HEK293 (cell line): ENCODE data around the gene ABCC9.

Experiments
- CTCF ChIA-PET: fragments of 350-600 bp; formaldehyde crosslinking; extraction: SDS; loops from one replicate; lab custom pipeline; 2021; ENCODE audit warnings: antibody characterized with exemption; lab: Yijun Ruan, JAX
- POLR2A ChIA-PET: fragments of 300-600 bp; formaldehyde crosslinking; extraction: SDS; loops from one replicate; lab custom pipeline; 2020; ENCODE audit warnings: antibody characterized with exemption, inconsistent platforms; lab: Yijun Ruan, JAX
- H3K27ac ChIP-seq: fragments of 200-500 bp; sonication (Bioruptor generic); 2 replicates; pipeline ENCODE4 v1.5.1; 2014; ENCODE audit warnings: low read depth, low read length, control low read depth, inconsistent platforms; ENCODE audit errors: extremely low read depth
- H3K36me3 ChIP-seq, 2 experiments: fragments of 200-500 bp in 1 of 2; sonication (Bioruptor generic) in 1 of 2; 1 replicate in 1 of 2; 2 replicates in 1 of 2; pipeline ENCODE4 v1.5.1; 2014 to 2017; ENCODE audit warnings: inconsistent platforms in 2 of 2, low read length in 2 of 2; ENCODE audit not compliant: control insufficient read depth in 2 of 2, insufficient read depth in 1 of 2
- H3K4me1 ChIP-seq: fragments of 200-500 bp; sonication (Bioruptor generic); 2 replicates; pipeline ENCODE4 v1.5.1; 2014; ENCODE audit warnings: mild to moderate bottlenecking, low read length, inconsistent platforms; ENCODE audit not compliant: control insufficient read depth, insufficient read depth
- H3K4me3 ChIP-seq: 2 replicates; pipeline ENCODE4 v1.5.1; 2011; ENCODE audit warnings: low read depth, mild to moderate bottlenecking, control low read depth, low read length, moderate library complexity
- H3K9me3 ChIP-seq: fragments of 200-500 bp; sonication (Bioruptor generic); 2 replicates; pipeline ENCODE4 v1.5.1; 2014; ENCODE audit warnings: low read depth, low read length, inconsistent platforms; ENCODE audit not compliant: control insufficient read depth, insufficient read depth
- GLI2 ChIP-seq: fragments of 450-650 bp; formaldehyde crosslinking; IDR thresholded peaks from 2 replicates; pipeline ENCODE4; 2017; ENCODE audit warnings: missing biosample characterization, missing genetic modification characterization, low read depth, borderline replicate concordance
- HOXD13 ChIP-seq: sonication (generic); formaldehyde crosslinking; IDR thresholded peaks from 2 replicates; pipeline ENCODE4 v1.8.0; 2022; ENCODE audit warnings: missing genetic modification reagents, borderline replicate concordance
- KLF10 ChIP-seq: fragments of 450-650 bp; IDR thresholded peaks from 2 replicates; pipeline ENCODE4 v1.5.1; 2018; ENCODE audit warnings: missing biosample characterization, mild to moderate bottlenecking, missing genetic modification characterization
- KLF9 ChIP-seq: fragments of 450-650 bp; formaldehyde crosslinking; IDR thresholded peaks from 2 replicates; pipeline ENCODE4 v1.5.1; 2016; ENCODE audit warnings: missing biosample characterization, missing genetic modification characterization, low read depth
- TCF7L2 ChIP-seq: IDR thresholded peaks from 2 replicates; pipeline ENCODE4 v1.6.1; 2011; ENCODE audit warnings: low read depth, mild to moderate bottlenecking, inconsistent platforms, low read length, moderate library complexity, borderline replicate concordance
- WT1 ChIP-seq: fragments of 450-650 bp; formaldehyde crosslinking; IDR thresholded peaks from 2 replicates; pipeline ENCODE4 v1.5.1; 2016; ENCODE audit warnings: missing biosample characterization, missing genetic modification characterization
- YY1 ChIP-seq: fragments of 450-650 bp; formaldehyde crosslinking; IDR thresholded peaks from 2 replicates; pipeline ENCODE4 v1.5.1; 2018; ENCODE audit warnings: missing biosample characterization, missing genetic modification characterization
- ZBTB17 ChIP-seq: fragments of 450-650 bp; formaldehyde crosslinking; IDR thresholded peaks from 2 replicates; pipeline ENCODE4 v1.5.1; 2016; ENCODE audit warnings: missing biosample characterization, missing genetic modification characterization
- ZNF10 ChIP-seq: fragments of 450-650 bp; formaldehyde crosslinking; IDR thresholded peaks from 2 replicates; pipeline ENCODE4 v1.5.1; 2017; ENCODE audit warnings: missing biosample characterization, missing genetic modification characterization
- ZNF112 ChIP-seq: fragments of 450-650 bp; formaldehyde crosslinking; IDR thresholded peaks from 2 replicates; pipeline ENCODE4 v1.5.0; 2017; ENCODE audit warnings: missing biosample characterization, missing genetic modification characterization
- ZNF132 ChIP-seq: fragments of 450-650 bp; formaldehyde crosslinking; IDR thresholded peaks from 2 replicates; pipeline ENCODE4 v1.5.1; 2017; ENCODE audit warnings: missing biosample characterization, missing genetic modification characterization, borderline replicate concordance
- ZNF138 ChIP-seq: fragments of 450-650 bp; formaldehyde crosslinking; IDR thresholded peaks from 2 replicates; pipeline ENCODE4 v1.5.1; 2016; ENCODE audit warnings: missing biosample characterization, missing genetic modification characterization, borderline replicate concordance
- ZNF169 ChIP-seq: fragments of 450-650 bp; formaldehyde crosslinking; IDR thresholded peaks from 2 replicates; pipeline ENCODE4 v1.5.1; 2016; ENCODE audit warnings: missing biosample characterization, missing genetic modification characterization
- ZNF248 ChIP-seq: fragments of 450-650 bp; formaldehyde crosslinking; IDR thresholded peaks from 2 replicates; pipeline ENCODE4 v1.5.1; 2017; ENCODE audit warnings: missing biosample characterization, missing genetic modification characterization
- ZNF302 ChIP-seq: fragments of 450-650 bp; formaldehyde crosslinking; IDR thresholded peaks from 2 replicates; pipeline ENCODE4 v1.5.1; 2016; ENCODE audit warnings: missing biosample characterization, missing genetic modification characterization, low read depth
- ZNF311 ChIP-seq: fragments of 450-650 bp; formaldehyde crosslinking; IDR thresholded peaks from 2 replicates; pipeline ENCODE4 v1.5.1; 2017; ENCODE audit warnings: missing biosample characterization, missing genetic modification characterization, borderline replicate concordance
- ZNF341 ChIP-seq: fragments of 450-650 bp; formaldehyde crosslinking; IDR thresholded peaks from 2 replicates; pipeline ENCODE4; 2016; ENCODE audit warnings: low read depth, missing biosample characterization, missing genetic modification characterization
- ZNF473 ChIP-seq: fragments of 450-650 bp; formaldehyde crosslinking; IDR thresholded peaks from 2 replicates; pipeline ENCODE4 v1.5.1; 2017; ENCODE audit warnings: missing biosample characterization, missing genetic modification characterization
- ZNF529 ChIP-seq: fragments of 450-650 bp; formaldehyde crosslinking; IDR thresholded peaks from 2 replicates; pipeline ENCODE4 v1.5.1; 2017; ENCODE audit warnings: missing genetic modification characterization, missing biosample characterization; ENCODE audit not compliant: insufficient replicate concordance
- ZNF654 ChIP-seq: fragments of 450-650 bp; formaldehyde crosslinking; IDR thresholded peaks from 2 replicates; pipeline ENCODE4 v1.5.1; 2016; ENCODE audit warnings: low read depth, missing biosample characterization, missing genetic modification characterization
- ZNF76 ChIP-seq: fragments of 450-650 bp; formaldehyde crosslinking; IDR thresholded peaks from 2 replicates; pipeline ENCODE4; 2016; ENCODE audit warnings: low read depth, missing biosample characterization, missing genetic modification characterization, borderline replicate concordance
- ZNF792 ChIP-seq: fragments of 450-650 bp; formaldehyde crosslinking; IDR thresholded peaks from 2 replicates; pipeline ENCODE4 v1.5.1; 2016; ENCODE audit warnings: missing biosample characterization, missing genetic modification characterization
- ZSCAN23 ChIP-seq: fragments of 450-650 bp; formaldehyde crosslinking; IDR thresholded peaks from 2 replicates; pipeline ENCODE4 v1.5.1; 2016; ENCODE audit warnings: missing biosample characterization, missing genetic modification characterization
- TF ChIP-seq, protein P1 (sequence below): fragments of 450-650 bp; formaldehyde crosslinking; IDR thresholded peaks from 2 replicates; pipeline ENCODE4 v1.5.1; 2016; ENCODE audit warnings: missing biosample characterization, missing genetic modification characterization
- TF ChIP-seq, protein P2 (sequence below): fragments of 450-650 bp; formaldehyde crosslinking; IDR thresholded peaks from 2 replicates; pipeline ENCODE4 v1.5.1; 2017; ENCODE audit warnings: missing biosample characterization, missing genetic modification characterization
- TF ChIP-seq, protein P3 (sequence below): IDR thresholded peaks from 2 replicates; pipeline ENCODE4 v1.6.1; 2011; ENCODE audit warnings: mild to moderate bottlenecking, low read depth, low read length, borderline replicate concordance
- TF ChIP-seq, protein P4 (sequence below): fragments of 450-650 bp; formaldehyde crosslinking; IDR thresholded peaks from 2 replicates; pipeline ENCODE4 v1.5.1; 2017; ENCODE audit warnings: missing biosample characterization, mild to moderate bottlenecking, missing genetic modification characterization, moderate library complexity
- TF ChIP-seq, protein P5 (sequence below): fragments of 450-650 bp; formaldehyde crosslinking; IDR thresholded peaks from 2 replicates; pipeline ENCODE4 v1.5.1; 2016; ENCODE audit warnings: missing biosample characterization, missing genetic modification characterization, borderline replicate concordance

ABCC9 gene

DNA sequence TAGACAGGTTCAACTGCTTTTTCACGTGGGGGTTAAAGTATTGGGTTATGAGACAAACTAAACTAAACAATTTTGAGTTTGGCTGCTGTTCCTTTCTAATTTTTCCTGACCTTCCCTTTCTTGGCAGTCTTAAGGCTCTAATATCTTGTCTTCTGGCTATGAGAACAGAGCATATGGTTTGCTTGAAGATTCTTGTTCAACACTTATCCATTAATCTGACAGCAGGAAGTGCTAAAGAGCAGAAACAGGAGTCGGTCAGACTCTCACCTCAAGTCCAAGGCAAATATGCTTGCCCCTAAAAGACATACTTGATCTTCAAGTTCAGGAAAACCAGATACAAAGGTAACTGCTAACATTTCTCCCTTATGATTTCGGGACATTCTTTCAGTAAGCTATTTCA, 114.1 kb downstream of the ABCC9 start:
- no peak overlapping the region for H3K27ac ChIP-seq
- H3K4me1 ChIP-seq, result no peaks in the 10 kb centered on the region
- CTCF ChIA-PET, result interaction anchor here (0.6 kb wide), 1 partner anchor 856 kb away, joined by 3 read pairs; no protein-coding TSS in a partner anchor
- H3K4me3 ChIP-seq, result no peak overlapping the region
- no peak for TF ChIP-seq ZNF792
- TF ChIP-seq ZNF132 (tag by site-specific recombination), result no peak
- TF ChIP-seq, protein P1, sequence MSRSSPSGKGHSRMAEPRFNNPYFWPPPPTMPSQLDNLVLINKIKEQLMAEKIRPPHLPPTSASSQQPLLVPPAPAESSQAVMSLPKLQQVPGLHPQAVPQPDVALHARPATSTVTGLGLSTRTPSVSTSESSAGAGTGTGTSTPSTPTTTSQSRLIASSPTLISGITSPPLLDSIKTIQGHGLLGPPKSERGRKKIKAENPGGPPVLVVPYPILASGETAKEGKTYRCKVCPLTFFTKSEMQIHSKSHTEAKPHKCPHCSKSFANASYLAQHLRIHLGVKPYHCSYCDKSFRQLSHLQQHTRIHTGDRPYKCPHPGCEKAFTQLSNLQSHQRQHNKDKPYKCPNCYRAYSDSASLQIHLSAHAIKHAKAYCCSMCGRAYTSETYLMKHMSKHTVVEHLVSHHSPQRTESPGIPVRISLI, result no peak
- no peak for TF ChIP-seq ZNF138 (tag by site-specific recombination)
- TF ChIP-seq ZNF10, result no peak
- TF ChIP-seq WT1 (tag by site-specific recombination), result no peak
- no peak for TF ChIP-seq KLF10
- no peak for TF ChIP-seq ZNF654 (tag by site-specific recombination)
- TF ChIP-seq ZNF76 (tag by site-specific recombination), result no peak
- no peak for TF ChIP-seq GLI2 (tag by site-specific recombination)
- no peak for TF ChIP-seq ZNF473 (tag by site-specific recombination)
- TF ChIP-seq, all 188 proteins: peak for 0
- no peaks in the 10 kb centered on the region for H3K36me3 ChIP-seq
- POLR2A ChIA-PET, result interaction anchor here (0.6 kb wide), 1 partner anchor 155 kb away, joined by 4 read pairs; no protein-coding TSS in a partner anchor
- H3K9me3 ChIP-seq, result no peaks in the 10 kb centered on the region

DNA sequence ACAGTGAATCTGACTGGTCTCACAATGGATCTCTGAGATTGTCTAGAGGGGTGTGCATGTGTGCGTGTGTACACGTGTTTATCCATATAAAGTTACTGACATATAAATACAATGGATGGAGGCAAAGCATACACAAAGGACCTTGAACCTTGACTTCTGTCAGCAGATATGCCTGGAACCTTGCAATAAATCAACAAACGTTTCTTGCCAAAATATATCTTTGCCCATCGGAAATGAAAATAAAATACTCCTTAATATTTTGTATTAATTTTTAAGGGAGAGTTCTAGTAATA, 114.7 kb downstream of the ABCC9 start:
- Histone ChIP-seq H3K27ac (no peak overlapping the region), H3K4me1 (no peaks in the 10 kb centered on the region), H3K36me3 (no peaks in the 10 kb centered on the region), H3K4me3 (no peak overlapping the region), H3K9me3 (no peaks in the 10 kb centered on the region)
- ChIA-PET POLR2A (no interaction called here), CTCF (no interaction called here)
- TF ChIP-seq, protein P2, sequence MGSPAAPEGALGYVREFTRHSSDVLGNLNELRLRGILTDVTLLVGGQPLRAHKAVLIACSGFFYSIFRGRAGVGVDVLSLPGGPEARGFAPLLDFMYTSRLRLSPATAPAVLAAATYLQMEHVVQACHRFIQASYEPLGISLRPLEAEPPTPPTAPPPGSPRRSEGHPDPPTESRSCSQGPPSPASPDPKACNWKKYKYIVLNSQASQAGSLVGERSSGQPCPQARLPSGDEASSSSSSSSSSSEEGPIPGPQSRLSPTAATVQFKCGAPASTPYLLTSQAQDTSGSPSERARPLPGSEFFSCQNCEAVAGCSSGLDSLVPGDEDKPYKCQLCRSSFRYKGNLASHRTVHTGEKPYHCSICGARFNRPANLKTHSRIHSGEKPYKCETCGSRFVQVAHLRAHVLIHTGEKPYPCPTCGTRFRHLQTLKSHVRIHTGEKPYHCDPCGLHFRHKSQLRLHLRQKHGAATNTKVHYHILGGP (tag by site-specific recombination), result no peak
- TF ChIP-seq KLF9 (tag by site-specific recombination) (no peak), ZNF311 (tag by site-specific recombination) (no peak), ZNF112 (no peak), ZSCAN23 (no peak), ZBTB17 (tag by site-specific recombination) (no peak), ZNF341 (tag by site-specific recombination) (no peak), ZNF529 (tag by site-specific recombination) (no peak), ZNF302 (tag by site-specific recombination) (no peak), YY1 (tag by site-specific recombination) (no peak), TCF7L2 (no peak), ZNF169 (tag by site-specific recombination) (no peak), ZNF248 (tag by site-specific recombination) (no peak), HOXD13 (CRISPR knock-in tag) (no peak)
- TF ChIP-seq, protein P3, sequence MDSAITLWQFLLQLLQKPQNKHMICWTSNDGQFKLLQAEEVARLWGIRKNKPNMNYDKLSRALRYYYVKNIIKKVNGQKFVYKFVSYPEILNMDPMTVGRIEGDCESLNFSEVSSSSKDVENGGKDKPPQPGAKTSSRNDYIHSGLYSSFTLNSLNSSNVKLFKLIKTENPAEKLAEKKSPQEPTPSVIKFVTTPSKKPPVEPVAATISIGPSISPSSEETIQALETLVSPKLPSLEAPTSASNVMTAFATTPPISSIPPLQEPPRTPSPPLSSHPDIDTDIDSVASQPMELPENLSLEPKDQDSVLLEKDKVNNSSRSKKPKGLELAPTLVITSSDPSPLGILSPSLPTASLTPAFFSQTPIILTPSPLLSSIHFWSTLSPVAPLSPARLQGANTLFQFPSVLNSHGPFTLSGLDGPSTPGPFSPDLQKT, result no peak
- TF ChIP-seq, protein P4, sequence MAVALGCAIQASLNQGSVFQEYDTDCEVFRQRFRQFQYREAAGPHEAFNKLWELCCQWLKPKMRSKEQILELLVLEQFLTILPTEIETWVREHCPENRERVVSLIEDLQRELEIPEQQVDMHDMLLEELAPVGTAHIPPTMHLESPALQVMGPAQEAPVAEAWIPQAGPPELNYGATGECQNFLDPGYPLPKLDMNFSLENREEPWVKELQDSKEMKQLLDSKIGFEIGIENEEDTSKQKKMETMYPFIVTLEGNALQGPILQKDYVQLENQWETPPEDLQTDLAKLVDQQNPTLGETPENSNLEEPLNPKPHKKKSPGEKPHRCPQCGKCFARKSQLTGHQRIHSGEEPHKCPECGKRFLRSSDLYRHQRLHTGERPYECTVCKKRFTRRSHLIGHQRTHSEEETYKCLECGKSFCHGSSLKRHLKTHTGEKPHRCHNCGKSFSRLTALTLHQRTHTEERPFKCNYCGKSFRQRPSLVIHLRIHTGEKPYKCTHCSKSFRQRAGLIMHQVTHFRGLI (tag by site-specific recombination), result no peak
- TF ChIP-seq, protein P5, sequence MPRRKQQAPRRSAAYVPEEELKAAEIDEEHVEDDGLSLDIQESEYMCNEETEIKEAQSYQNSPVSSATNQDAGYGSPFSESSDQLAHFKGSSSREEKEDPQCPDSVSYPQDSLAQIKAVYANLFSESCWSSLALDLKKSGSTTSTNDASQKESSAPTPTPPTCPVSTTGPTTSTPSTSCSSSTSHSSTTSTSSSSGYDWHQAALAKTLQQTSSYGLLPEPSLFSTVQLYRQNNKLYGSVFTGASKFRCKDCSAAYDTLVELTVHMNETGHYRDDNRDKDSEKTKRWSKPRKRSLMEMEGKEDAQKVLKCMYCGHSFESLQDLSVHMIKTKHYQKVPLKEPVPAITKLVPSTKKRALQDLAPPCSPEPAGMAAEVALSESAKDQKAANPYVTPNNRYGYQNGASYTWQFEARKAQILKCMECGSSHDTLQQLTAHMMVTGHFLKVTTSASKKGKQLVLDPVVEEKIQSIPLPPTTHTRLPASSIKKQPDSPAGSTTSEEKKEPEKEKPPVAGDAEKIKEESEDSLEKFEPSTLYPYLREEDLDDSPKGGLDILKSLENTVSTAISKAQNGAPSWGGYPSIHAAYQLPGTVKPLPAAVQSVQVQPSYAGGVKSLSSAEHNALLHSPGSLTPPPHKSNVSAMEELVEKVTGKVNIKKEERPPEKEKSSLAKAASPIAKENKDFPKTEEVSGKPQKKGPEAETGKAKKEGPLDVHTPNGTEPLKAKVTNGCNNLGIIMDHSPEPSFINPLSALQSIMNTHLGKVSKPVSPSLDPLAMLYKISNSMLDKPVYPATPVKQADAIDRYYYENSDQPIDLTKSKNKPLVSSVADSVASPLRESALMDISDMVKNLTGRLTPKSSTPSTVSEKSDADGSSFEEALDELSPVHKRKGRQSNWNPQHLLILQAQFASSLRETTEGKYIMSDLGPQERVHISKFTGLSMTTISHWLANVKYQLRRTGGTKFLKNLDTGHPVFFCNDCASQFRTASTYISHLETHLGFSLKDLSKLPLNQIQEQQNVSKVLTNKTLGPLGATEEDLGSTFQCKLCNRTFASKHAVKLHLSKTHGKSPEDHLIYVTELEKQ (tag by site-specific recombination), result no peak
